ENCODE measurements around the gene LRCH1.

DNA sequence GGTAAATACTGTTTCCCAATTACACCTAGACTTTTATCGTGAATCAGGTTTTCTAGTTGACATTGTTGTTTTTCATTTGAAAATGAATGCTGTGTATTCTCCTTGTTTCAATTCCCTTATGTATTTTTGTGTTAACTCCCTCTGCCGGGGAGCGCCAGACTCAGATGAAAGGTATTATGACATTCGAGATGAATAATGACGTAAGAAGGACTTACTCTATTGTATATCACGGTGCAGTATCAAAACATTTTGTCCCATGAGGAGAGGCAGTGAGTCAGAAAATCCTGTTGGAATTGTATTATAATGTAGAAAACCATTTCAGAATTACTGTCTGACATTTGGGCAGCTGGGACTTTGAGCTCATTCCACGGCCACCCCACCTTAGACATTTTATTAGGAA, 61.6 kb downstream of the LRCH1 start:
- TF ChIP-seq, protein P1, sequence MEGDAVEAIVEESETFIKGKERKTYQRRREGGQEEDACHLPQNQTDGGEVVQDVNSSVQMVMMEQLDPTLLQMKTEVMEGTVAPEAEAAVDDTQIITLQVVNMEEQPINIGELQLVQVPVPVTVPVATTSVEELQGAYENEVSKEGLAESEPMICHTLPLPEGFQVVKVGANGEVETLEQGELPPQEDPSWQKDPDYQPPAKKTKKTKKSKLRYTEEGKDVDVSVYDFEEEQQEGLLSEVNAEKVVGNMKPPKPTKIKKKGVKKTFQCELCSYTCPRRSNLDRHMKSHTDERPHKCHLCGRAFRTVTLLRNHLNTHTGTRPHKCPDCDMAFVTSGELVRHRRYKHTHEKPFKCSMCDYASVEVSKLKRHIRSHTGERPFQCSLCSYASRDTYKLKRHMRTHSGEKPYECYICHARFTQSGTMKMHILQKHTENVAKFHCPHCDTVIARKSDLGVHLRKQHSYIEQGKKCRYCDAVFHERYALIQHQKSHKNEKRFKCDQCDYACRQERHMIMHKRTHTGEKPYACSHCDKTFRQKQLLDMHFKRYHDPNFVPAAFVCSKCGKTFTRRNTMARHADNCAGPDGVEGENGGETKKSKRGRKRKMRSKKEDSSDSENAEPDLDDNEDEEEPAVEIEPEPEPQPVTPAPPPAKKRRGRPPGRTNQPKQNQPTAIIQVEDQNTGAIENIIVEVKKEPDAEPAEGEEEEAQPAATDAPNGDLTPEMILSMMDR (conservative IDR thresholded peaks at IDR 0.05; ENCODE audit: low read length): no peak
- no peak for TF ChIP-seq EZH2phosphoT487 (IDR thresholded peaks at IDR 0.05; ENCODE audit: borderline replicate concordance, low read depth, low read length)
